Endodermal cell (in vitro differentiated cells): Measurements from ENCODE around the gene TLK2. TPM values are rescaled to one million over a fixed set of nuclear protein-coding genes. Genes with fewer than 3 reads are reported as not detected.
A peak's percentile ranks its signal among the peaks of the same experiment; 100 is the strongest.

Experiments
- DNase-seq: peaks from one replicate; pipeline ENCODE4 v3.0.0-alpha.2; 2017
- H3K27ac ChIP-seq: 2 replicates; pipeline ENCODE4 v1.5.1; 2013; ENCODE audit warnings: mild to moderate bottlenecking, low read depth, low read length, moderate library complexity
- H3K27me3 ChIP-seq: 2 replicates; pipeline ENCODE4 v1.6.1; 2013; ENCODE audit warnings: mild to moderate bottlenecking, low read length, moderate library complexity; ENCODE audit not compliant: insufficient read depth, control insufficient read depth, poor library complexity, severe bottlenecking
- H3K36me3 ChIP-seq: 2 replicates; pipeline ENCODE4 v1.7.0; 2013; ENCODE audit warnings: mild to moderate bottlenecking, low read length, moderate library complexity; ENCODE audit not compliant: control insufficient read depth, insufficient read depth
- H3K4me1 ChIP-seq: one replicate; pipeline ENCODE4 v1.7.0; 2013; ENCODE audit warnings: low read length; ENCODE audit not compliant: control insufficient read depth, insufficient read depth
- H3K4me3 ChIP-seq: 2 replicates; pipeline ENCODE4 v1.5.1; 2013; ENCODE audit warnings: mild to moderate bottlenecking, low read length, moderate library complexity
- H3K9ac ChIP-seq: 2 replicates; pipeline ENCODE4 v1.6.1; 2013; ENCODE audit warnings: mild to moderate bottlenecking, low read length, moderate library complexity; ENCODE audit not compliant: poor library complexity, severe bottlenecking; ENCODE audit errors: extremely low read depth
- H3K9me3 ChIP-seq: 2 replicates; pipeline ENCODE4 v1.6.1; 2013; ENCODE audit warnings: mild to moderate bottlenecking, low read length, moderate library complexity; ENCODE audit not compliant: control insufficient read depth
- H3K27ac Mint-ChIP-seq: 2 replicates; pipeline ENCODE4 v1.8.0; 2020; ENCODE audit warnings: mixed read lengths
- H3K27me3 Mint-ChIP-seq: 2 replicates; pipeline ENCODE4 v1.8.0; 2021; ENCODE audit warnings: mild to moderate bottlenecking, mixed read lengths; ENCODE audit not compliant: insufficient read depth
- H3K36me3 Mint-ChIP-seq: 2 replicates; pipeline ENCODE4 v1.8.0; 2020; ENCODE audit warnings: low read depth, mixed read lengths
- H3K4me1 Mint-ChIP-seq: 2 replicates; pipeline ENCODE4 v1.8.0; 2020; ENCODE audit warnings: mixed read lengths
- H3K4me3 Mint-ChIP-seq: 2 replicates; pipeline ENCODE4 v1.8.0; 2020; ENCODE audit warnings: mild to moderate bottlenecking, moderate library complexity, mixed read lengths
- H3K9me3 Mint-ChIP-seq: 2 replicates; pipeline ENCODE4 v1.8.0; 2020; ENCODE audit warnings: mild to moderate bottlenecking, mixed read lengths
- WGBS, 2 experiments: methylation state at CpG; one replicate each; pipeline versions ENCODE4 v1.1.5 to v1.1.7; 2013; ENCODE audit warnings: missing lambda C conversion rate in 2 of 2, mixed read lengths in 1 of 2; ENCODE audit not compliant: insufficient coverage in 1 of 2, insufficient read length in 1 of 2; 5-methylcytosine and 5-hydroxymethylcytosine counted together
- total RNA-seq, 2 donors: library from RNA; stranded (reverse); fragmentation: NEBNext Ultra II Directional in 1 of 2; extraction: Animal tissue kit (Norgen Biotek cat#: 25700) in 1 of 2; gene quantifications; 2 replicates in 1 of 2; 3 replicates in 1 of 2; pipeline ENCODE4 v1.2.1, GENCODE V29; 2021
- TF ChIP-seq, protein P1 (sequence below): fragments of 200-600 bp; sonication (generic); conservative IDR thresholded peaks from 2 replicates; pipeline ENCODE4 v1.5.0; 2021; ENCODE audit warnings: antibody characterized with exemption, mild to moderate bottlenecking

The TLK2 gene
- total RNA-seq, 2 donors from 2014 or later = 76.2 to 89.2 TPM

DNA sequence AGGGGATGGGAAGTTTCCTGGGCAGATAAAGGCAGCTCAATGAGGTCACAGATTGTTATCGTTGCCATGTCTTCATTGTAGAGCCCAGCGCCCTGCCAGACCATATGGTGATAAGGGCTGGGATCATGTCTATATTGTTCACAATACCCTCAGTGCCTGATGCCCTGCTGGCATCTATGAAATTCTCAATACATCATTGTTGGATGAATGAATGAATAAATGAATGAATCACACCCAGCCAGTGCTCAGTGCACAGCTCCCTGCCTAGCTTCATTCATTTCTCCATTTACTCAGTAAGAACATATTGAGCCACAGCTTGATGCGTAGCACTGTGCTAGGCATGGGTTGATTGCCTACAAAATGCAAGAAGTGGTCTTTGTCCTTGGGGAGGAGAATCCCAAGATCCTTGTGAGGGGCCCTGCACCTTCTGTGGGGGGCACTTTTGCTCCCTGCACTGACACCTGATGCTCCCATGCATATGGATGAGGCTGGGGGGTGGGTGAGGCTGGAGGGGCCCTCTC is 178.6 kb downstream of the TLK2 start:
- Mint-ChIP-seq H3K4me1 (peaks cover 10% of the 10 kb centered on the region), H3K4me3 (no peak overlapping the region), H3K27ac (no peak overlapping the region), H3K27me3 (no peaks in the 10 kb centered on the region), H3K36me3 (peaks cover 41% of the 10 kb centered on the region), H3K9me3 (peaks cover 15% of the 10 kb centered on the region)
- 75 to 99% methylated on average over 2 to 3 of the region's 3 CpGs for WGBS, 2 experiments
- Histone ChIP-seq H3K4me3 (no peak overlapping the region), H3K9ac (no peak overlapping the region), H3K27ac (peak overlapping the region; percentile 81), H3K36me3 (peaks cover 24% of the 10 kb centered on the region), H3K4me1 (no peaks in the 10 kb centered on the region), H3K9me3 (peaks cover 20% of the 10 kb centered on the region), H3K27me3 (no peaks in the 10 kb centered on the region)
- DNase-seq = no peak
- TF ChIP-seq, protein P1, sequence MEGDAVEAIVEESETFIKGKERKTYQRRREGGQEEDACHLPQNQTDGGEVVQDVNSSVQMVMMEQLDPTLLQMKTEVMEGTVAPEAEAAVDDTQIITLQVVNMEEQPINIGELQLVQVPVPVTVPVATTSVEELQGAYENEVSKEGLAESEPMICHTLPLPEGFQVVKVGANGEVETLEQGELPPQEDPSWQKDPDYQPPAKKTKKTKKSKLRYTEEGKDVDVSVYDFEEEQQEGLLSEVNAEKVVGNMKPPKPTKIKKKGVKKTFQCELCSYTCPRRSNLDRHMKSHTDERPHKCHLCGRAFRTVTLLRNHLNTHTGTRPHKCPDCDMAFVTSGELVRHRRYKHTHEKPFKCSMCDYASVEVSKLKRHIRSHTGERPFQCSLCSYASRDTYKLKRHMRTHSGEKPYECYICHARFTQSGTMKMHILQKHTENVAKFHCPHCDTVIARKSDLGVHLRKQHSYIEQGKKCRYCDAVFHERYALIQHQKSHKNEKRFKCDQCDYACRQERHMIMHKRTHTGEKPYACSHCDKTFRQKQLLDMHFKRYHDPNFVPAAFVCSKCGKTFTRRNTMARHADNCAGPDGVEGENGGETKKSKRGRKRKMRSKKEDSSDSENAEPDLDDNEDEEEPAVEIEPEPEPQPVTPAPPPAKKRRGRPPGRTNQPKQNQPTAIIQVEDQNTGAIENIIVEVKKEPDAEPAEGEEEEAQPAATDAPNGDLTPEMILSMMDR = no peak

DNA sequence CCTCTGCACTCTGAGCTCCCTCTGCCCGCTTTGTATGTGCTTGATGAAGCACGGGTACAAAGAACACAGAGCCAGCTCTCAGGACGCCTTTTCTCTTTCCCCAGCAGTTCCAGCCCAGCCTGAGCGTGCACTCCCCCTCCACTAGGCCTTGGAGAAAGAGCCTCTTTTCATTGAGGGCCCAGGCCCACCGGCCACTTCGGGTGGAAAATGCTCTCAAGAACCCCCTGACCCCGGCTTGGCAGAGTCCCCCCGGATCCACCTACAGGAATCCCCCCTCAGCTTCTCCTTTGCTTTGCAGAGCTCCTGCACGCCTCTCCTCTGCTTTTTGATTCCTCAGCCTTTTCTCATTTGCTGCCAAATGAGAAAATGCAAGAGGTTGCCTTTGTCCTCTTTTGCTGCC is 179.1 kb downstream of the TLK2 start:
- H3K9ac ChIP-seq = no peak overlapping the region
- H3K9me3 ChIP-seq = peaks cover 20% of the 10 kb centered on the region
- H3K27me3 ChIP-seq = no peaks in the 10 kb centered on the region
- peak overlapping the region; percentile 81 for H3K27ac ChIP-seq
- H3K4me1 ChIP-seq = no peaks in the 10 kb centered on the region
- H3K36me3 Mint-ChIP-seq = peaks cover 44% of the 10 kb centered on the region
- H3K4me3 ChIP-seq = no peak overlapping the region
- peaks cover 24% of the 10 kb centered on the region for H3K36me3 ChIP-seq
- TF ChIP-seq, protein P1 = no peak
- H3K9me3 Mint-ChIP-seq = peaks cover 15% of the 10 kb centered on the region
- peaks cover 10% of the 10 kb centered on the region for H3K4me1 Mint-ChIP-seq
- H3K4me3 Mint-ChIP-seq = no peak overlapping the region
- 91% methylated on average over 6 to 9 of the region's 9 CpGs for WGBS, 2 experiments
- no peaks in the 10 kb centered on the region for H3K27me3 Mint-ChIP-seq
- no peak for DNase-seq
- H3K27ac Mint-ChIP-seq = no peak overlapping the region

DNA sequence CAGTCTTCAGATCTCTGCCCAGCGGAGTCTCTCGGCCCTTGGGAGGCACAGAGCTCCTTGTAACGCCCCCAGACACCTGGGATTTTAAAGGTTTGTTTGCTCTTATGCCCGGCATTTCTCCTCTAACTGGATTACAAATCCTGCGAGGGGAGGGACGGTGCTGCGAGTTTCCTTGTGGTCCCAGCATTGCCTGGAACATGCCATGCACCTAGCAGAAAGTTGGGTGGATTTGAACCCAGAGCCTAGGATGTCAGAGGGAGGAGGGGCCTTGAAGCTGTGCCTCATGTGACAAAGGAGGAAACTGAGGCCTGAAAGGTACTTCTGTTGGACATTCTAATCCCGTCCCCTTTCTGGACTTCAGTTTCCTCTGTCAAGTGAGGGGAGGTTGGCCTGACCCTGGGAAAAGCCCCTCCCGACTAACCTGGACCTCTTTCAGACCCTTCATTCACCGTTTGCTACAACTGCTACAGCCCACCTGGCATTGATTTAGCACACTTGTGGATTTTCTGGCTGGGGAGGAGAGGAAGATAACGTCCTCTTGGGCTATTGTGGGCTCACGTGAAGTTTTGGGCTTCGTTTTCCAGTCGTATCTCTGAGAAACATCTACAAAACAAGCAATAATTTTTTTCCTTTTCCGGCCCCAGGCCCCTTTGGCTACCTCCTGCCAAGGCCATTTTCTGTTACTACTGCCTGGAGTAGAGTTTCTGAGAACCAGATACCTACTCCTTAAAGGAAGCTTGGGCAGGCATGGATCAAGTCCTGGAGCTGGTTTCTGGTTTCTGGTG is 179.7 kb downstream of the TLK2 start:
- DNase-seq = no peak
- no peak overlapping the region for H3K27ac Mint-ChIP-seq
- H3K4me3 Mint-ChIP-seq = no peak overlapping the region
- H3K36me3 Mint-ChIP-seq = peaks cover 48% of the 10 kb centered on the region
- TF ChIP-seq, protein P1 = no peak
- 91 to 99% methylated on average over 10 to 15 of the region's 15 CpGs for WGBS, 2 experiments
- peaks cover 24% of the 10 kb centered on the region for H3K36me3 ChIP-seq
- H3K27me3 Mint-ChIP-seq = no peaks in the 10 kb centered on the region
- no peaks in the 10 kb centered on the region for H3K4me1 ChIP-seq
- no peak overlapping the region for H3K9ac ChIP-seq
- H3K4me1 Mint-ChIP-seq = peaks cover 9% of the 10 kb centered on the region
- peak overlapping the region; percentile 81 for H3K27ac ChIP-seq
- peaks cover 20% of the 10 kb centered on the region for H3K9me3 ChIP-seq
- peaks cover 15% of the 10 kb centered on the region for H3K9me3 Mint-ChIP-seq
- no peaks in the 10 kb centered on the region for H3K27me3 ChIP-seq
- H3K4me3 ChIP-seq = no peak overlapping the region
